WTC11 (cell line): Measurements from ENCODE around the gene WIPF3.

Source experiments
- MXD4 ChIP-seq: fragments of 250-450 bp; sonication (Bioruptor Pico); IDR thresholded peaks from 2 replicates; pipeline ENCODE4 v1.8.0; 2021; ENCODE audit warnings: mild to moderate bottlenecking, moderate library complexity, borderline replicate concordance
- SMAD4 ChIP-seq: sonication (generic); formaldehyde crosslinking; IDR thresholded peaks from 2 replicates; pipeline ENCODE4 v1.8.0; 2022; ENCODE audit warnings: mild to moderate bottlenecking, missing genetic modification reagents
- ZNF263 ChIP-seq: sonication (generic); formaldehyde crosslinking; IDR thresholded peaks from 2 replicates; pipeline ENCODE4 v1.8.1; 2022; ENCODE audit warnings: low read depth, mild to moderate bottlenecking, moderate library complexity, missing genetic modification reagents
- TF ChIP-seq, protein P1 (sequence below): fragments of 200-600 bp; IDR thresholded peaks from 2 replicates; pipeline ENCODE4 v1.8.0; 2022; ENCODE audit warnings: antibody characterized with exemption
- TF ChIP-seq, protein P2 (sequence below): sonication (generic); formaldehyde crosslinking; conservative IDR thresholded peaks from 2 replicates; pipeline ENCODE4 v1.8.1; 2023; ENCODE audit warnings: mild to moderate bottlenecking, low read depth, missing genetic modification reagents, moderate library complexity
- TF ChIP-seq, protein P3 (sequence below): fragments of 250-450 bp; sonication (Bioruptor Pico); IDR thresholded peaks from 2 replicates; pipeline ENCODE4 v1.8.0; 2021; ENCODE audit warnings: mild to moderate bottlenecking
- TF ChIP-seq, protein P4 (sequence below): sonication (generic); formaldehyde crosslinking; IDR thresholded peaks from 2 replicates; pipeline ENCODE4 v1.8.1; 2023; ENCODE audit warnings: mild to moderate bottlenecking, missing genetic modification reagents

DNA sequence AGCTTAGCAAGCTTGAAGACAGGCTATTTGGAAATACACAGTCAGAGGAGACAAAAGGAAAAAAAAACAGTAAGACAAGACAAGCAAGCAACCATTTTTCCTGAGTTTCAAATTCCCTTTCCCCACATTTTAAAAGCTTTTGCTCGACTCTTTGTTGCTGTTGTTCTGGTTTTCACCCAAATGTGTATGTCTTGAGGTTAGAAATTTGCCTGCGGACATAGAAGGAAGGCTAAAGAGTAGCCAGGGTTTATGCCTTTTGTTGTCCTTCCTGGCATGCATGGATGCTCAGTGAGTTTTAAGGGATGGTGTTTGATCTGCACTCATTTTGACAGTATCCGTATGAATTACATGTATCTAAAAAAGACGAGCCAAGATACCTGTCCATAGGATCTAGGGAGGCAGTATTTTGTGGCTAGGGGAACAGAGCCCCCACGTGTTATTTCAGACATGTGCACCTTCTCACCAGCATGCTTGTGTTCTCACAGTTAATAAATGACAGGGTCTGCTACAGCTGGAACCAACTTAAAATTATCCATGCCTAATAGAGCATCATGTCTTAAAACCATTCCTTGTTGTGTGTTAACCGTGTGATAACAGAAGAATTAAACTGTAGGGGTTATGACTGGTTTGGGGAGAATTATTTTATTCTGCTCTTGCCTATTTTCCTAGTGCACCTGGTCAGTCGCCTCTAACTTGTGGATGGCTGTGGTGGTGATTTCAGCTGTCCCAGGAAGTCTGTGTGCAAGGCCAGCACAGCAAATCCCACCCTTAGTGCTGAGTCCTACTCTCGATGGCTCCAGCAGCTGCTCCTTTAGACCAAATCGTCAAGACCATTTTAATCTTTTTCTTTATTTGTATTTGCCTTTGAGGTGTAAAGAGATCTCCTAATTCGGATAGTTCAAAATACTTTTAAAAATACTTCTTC is 9.1 kb downstream of the WIPF3 start:
- TF ChIP-seq, protein P1, sequence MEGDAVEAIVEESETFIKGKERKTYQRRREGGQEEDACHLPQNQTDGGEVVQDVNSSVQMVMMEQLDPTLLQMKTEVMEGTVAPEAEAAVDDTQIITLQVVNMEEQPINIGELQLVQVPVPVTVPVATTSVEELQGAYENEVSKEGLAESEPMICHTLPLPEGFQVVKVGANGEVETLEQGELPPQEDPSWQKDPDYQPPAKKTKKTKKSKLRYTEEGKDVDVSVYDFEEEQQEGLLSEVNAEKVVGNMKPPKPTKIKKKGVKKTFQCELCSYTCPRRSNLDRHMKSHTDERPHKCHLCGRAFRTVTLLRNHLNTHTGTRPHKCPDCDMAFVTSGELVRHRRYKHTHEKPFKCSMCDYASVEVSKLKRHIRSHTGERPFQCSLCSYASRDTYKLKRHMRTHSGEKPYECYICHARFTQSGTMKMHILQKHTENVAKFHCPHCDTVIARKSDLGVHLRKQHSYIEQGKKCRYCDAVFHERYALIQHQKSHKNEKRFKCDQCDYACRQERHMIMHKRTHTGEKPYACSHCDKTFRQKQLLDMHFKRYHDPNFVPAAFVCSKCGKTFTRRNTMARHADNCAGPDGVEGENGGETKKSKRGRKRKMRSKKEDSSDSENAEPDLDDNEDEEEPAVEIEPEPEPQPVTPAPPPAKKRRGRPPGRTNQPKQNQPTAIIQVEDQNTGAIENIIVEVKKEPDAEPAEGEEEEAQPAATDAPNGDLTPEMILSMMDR = no peak
- TF ChIP-seq, protein P2, sequence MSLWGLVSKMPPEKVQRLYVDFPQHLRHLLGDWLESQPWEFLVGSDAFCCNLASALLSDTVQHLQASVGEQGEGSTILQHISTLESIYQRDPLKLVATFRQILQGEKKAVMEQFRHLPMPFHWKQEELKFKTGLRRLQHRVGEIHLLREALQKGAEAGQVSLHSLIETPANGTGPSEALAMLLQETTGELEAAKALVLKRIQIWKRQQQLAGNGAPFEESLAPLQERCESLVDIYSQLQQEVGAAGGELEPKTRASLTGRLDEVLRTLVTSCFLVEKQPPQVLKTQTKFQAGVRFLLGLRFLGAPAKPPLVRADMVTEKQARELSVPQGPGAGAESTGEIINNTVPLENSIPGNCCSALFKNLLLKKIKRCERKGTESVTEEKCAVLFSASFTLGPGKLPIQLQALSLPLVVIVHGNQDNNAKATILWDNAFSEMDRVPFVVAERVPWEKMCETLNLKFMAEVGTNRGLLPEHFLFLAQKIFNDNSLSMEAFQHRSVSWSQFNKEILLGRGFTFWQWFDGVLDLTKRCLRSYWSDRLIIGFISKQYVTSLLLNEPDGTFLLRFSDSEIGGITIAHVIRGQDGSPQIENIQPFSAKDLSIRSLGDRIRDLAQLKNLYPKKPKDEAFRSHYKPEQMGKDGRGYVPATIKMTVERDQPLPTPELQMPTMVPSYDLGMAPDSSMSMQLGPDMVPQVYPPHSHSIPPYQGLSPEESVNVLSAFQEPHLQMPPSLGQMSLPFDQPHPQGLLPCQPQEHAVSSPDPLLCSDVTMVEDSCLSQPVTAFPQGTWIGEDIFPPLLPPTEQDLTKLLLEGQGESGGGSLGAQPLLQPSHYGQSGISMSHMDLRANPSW (CRISPR knock-in tag) = no peak
- TF ChIP-seq MXD4 (no peak), ZNF263 (no peak), SMAD4 (CRISPR knock-in tag) (no peak)
- TF ChIP-seq, protein P3, sequence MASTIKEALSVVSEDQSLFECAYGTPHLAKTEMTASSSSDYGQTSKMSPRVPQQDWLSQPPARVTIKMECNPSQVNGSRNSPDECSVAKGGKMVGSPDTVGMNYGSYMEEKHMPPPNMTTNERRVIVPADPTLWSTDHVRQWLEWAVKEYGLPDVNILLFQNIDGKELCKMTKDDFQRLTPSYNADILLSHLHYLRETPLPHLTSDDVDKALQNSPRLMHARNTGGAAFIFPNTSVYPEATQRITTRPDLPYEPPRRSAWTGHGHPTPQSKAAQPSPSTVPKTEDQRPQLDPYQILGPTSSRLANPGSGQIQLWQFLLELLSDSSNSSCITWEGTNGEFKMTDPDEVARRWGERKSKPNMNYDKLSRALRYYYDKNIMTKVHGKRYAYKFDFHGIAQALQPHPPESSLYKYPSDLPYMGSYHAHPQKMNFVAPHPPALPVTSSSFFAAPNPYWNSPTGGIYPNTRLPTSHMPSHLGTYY (CRISPR knock-in tag) = no peak
- TF ChIP-seq, protein P4, sequence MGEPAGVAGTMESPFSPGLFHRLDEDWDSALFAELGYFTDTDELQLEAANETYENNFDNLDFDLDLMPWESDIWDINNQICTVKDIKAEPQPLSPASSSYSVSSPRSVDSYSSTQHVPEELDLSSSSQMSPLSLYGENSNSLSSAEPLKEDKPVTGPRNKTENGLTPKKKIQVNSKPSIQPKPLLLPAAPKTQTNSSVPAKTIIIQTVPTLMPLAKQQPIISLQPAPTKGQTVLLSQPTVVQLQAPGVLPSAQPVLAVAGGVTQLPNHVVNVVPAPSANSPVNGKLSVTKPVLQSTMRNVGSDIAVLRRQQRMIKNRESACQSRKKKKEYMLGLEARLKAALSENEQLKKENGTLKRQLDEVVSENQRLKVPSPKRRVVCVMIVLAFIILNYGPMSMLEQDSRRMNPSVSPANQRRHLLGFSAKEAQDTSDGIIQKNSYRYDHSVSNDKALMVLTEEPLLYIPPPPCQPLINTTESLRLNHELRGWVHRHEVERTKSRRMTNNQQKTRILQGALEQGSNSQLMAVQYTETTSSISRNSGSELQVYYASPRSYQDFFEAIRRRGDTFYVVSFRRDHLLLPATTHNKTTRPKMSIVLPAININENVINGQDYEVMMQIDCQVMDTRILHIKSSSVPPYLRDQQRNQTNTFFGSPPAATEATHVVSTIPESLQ (CRISPR knock-in tag) = no peak
